Gastroesophageal sphincter (tissue), 3 donors: ENCODE data around the gene TRIO.

Experiments used
- CTCF ChIP-seq, 4 experiments: fragments of 200-600 bp in 2 of 4; fragments of 450-650 bp in 2 of 4; sonication (generic) in 1 of 4; IDR thresholded peaks; one replicate each; pipeline ENCODE4 v1.5.1; 2017 to 2019; ENCODE audit warnings: antibody characterized with exemption in 4 of 4, mild to moderate bottlenecking in 2 of 4, moderate library complexity in 2 of 4
- EP300 ChIP-seq: sonication (generic); formaldehyde crosslinking; IDR thresholded peaks from one replicate; pipeline ENCODE4 v1.6.1; 2017; ENCODE audit warnings: antibody characterized with exemption, mild to moderate bottlenecking

GRCh38 chr5:14405267-14405666 is 262.1 kb downstream of the TRIO start:
- TF ChIP-seq CTCF (IDR thresholded peaks at IDR 0.05) (no peak), EP300 (no peak)
